NCI-H748 (cell line): ENCODE data around the gene PDE4B.
"Not testable (repeated sequence)": the region's sequence is repeated elsewhere in the genome, so short reads cannot be mapped to it uniquely, and the experiment has no call there.

Source experiments
- DNase-seq: peaks from one replicate; lab custom pipeline; 2025; ENCODE audit not compliant: unreplicated experiment; lab: John Stamatoyannopoulos, UW

Gene PDE4B

GRCh38 chr1:65990161-65990560 lies 197.5 kb downstream of the PDE4B start:
- DNase-seq, result no peak

DNA sequence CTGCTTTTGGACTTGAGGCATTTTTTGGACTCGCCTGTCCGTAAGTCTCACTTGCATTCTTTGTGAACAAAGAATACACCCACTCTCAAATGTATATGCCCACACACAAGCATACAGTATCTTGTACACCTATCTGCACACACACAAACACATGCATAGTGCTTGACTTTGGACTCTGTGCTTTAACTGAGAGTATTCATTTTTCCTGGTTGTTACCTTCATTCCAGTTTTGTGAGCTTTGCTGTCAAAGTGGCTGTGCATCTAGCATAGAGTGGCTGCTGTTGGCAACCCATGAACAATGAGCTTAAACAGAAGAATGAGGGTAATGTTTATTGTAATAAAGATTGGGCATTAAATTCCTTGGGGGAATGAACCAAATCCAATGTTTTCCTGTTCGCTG lies 199.0 kb downstream of the PDE4B start:
- no peak for DNase-seq

DNA sequence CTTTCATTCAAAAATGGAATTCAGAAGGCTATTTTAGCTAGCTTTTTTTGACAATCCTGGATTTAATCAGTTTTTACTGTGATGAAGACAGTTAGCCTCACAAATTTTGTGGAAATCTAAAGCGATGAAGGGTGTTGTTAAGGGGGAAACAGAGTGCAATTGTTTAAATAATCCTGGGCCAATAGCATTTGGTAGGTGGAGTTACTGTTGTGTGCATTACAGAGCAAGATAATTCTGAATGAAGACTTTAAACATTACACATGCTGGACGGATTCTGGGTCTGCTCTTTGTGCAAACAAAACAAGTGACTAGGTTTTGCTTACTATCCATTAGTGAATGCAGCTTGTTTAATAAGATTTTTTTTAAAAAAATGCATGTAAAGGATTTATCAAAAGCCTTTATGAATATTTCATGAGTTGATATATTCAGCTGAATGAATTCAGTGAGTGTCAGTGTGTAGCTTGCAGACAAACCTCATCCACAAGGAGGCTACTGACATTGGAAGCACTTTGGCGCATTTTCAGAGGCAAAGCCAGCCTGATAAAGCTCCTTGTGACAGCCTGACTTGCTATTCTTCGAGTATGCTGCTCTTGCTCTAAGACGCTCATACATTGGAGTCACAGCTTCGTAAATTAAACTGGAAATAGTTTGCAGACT lies 199.6 kb downstream of the PDE4B start:
- DNase-seq, result no peak

- no peak for DNase-seq
These were observed 200.2 kb downstream of the PDE4B start for GRCh38 chr1:65992831-65993271.

DNA sequence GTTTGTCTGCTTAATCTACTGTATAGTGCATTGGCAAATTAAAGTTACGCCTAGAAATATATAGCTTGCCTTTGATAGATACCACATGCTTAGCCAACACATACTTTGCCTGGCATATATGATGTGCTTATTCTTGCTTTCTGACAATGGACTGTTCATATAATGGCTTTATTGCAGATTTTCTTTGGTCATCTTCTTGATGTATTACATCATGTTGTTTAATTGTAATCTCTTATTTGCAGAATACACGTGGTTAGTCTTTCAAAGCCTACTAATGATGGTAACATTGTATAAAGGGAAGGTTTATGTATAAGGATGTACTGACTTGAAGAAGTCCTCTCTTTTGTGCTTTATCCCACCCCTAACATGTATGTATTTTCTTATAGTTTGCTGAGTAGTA lies 201.5 kb downstream of the PDE4B start:
- DNase-seq, result no peak

DNA sequence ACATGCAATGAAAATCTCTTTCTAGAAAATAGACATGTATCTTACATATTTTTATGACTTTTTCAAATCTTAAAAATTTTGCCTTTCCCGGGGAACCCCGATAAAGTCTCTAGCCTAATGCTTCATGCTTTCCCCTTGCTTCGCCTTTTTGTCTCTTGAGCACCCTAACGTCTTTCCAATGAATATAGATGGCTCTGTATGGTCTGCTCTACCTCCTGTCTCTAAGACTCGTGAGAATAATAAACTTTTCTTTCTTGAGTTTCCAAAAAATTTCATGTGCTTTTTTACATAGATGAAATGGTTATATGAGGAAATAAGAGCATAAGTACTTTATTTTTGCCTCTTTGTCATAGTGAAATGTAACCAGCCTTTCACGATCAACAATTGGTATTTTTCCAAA lies 202.6 kb downstream of the PDE4B start:
- no peak for DNase-seq

DNA sequence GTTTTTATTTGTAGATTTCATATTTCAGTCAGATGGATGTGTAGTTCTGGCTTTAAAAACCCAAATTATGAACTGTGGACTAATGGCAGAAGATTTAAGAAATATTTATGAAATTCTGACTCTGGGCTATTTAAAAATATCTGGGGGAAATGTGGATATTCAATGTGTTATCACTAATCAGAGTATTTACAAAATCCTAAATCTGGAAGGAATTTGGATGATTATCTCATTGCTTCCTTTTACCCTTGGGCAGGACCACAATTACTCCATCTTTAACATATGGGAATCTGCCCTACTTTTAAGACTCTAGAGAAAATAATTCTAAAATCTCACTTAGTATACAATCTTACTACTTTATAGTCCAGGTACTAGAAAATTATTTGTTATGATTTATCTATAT lies 203.2 kb downstream of the PDE4B start:
- DNase-seq, result no peak

DNA sequence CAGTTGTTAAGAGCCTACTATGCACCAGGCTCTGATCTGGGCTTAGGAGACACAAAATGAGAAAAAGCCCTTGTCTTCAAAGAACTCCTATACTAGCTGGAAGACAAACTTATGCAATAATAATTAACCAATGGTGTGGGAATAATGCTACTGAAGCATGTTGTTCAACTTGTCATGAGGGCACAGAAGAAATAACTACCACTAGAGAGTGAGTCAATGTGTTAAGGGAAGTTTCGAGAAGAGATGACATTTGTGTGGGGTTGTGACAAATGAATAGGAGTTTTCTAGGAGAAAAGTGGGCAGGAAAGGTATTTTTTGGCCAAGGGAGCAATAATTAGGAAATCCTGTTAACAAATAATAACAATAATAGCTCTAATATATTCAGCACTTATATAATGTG lies 205.0 kb downstream of the PDE4B start:
- DNase-seq, result no peak

- DNase-seq, result no peak
These were observed 206.3 kb downstream of the PDE4B start for GRCh38 chr1:65998763-65999583.

GRCh38 chr1:66000033-66000637 lies 207.4 kb downstream of the PDE4B start:
- DNase-seq, result no peak

DNA sequence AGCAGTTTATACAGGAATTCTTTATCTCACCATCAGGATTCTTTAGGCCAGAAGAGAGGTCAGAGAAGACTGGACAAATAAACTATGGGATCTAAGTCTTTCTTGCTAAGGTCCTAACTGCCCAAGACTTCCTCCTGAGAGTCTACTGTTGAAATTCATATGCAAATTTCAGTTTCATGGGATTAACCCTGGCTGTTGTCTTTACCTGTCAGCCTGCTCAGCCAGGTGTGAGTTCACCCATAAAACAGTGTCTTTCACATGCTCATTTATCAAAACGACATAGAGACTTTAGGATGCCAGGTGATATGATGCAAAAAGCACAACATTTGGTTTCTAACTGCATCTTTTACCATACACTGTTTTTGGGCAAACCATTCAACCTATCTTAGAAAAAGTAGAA lies 211.0 kb downstream of the PDE4B start:
- DNase-seq, result no peak

GRCh38 chr1:66006534-66006933 lies 213.8 kb downstream of the PDE4B start:
- not testable (repeated sequence) for DNase-seq

DNA sequence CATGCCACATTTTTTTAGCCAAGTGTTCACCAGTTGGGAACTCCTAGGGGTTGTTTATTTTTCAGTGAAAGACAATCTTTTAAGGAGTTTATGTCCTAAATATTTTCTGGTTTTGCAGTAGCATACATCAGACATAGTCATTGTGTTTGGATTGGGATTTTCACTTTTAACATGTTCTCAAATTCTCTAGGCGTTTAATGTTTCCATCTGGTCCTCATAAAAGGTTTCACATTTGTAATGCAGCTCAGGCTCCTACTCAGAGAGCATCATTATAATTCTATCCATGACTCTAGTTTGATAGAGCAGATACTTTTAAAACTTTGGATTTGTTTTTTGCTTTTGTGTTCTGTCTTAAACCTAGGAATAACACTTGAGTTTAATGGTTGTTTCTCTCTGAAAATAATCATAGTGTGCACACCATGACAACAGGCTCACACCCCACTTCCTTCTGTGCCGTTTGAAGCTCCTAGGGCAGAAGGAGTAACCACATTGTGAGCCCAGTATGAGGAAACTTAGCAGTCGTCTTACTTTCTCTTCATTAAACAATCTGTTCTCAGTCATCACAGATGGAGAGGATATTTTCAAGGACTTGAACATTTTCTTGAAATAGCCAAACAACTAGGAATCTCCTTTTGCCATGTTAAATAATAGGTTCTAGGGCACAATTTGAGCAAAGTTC lies 219.6 kb downstream of the PDE4B start:
- no peak for DNase-seq

- no peak for DNase-seq
These were observed 220.7 kb downstream of the PDE4B start for GRCh38 chr1:66013371-66013770.

- no peak for DNase-seq
These were observed 230.4 kb downstream of the PDE4B start for GRCh38 chr1:66022904-66023620.

GRCh38 chr1:66025188-66025587 lies 232.5 kb downstream of the PDE4B start:
- no peak for DNase-seq

DNA sequence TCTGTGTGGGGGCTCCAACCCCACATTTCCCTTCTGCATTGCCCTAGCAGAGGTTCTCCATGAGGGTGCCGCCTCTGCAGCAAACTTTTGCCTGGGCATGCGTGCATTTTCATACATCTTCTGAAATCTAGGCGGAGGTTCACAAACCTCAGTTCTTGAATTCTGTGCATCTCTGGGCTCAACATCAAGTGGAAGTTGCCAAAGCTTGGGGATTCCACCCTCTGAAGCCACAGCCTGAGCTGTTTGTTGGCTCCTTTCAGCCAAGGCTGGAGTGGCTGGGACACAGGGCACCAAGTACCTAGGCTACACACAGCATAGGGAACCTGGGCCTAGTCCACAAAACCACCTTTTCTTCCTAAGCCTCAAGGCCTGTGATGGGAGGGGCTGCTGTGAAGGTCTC lies 235.3 kb downstream of the PDE4B start:
- no peak for DNase-seq

GRCh38 chr1:66033781-66034180 lies 241.1 kb downstream of the PDE4B start:
- no peak for DNase-seq

DNA sequence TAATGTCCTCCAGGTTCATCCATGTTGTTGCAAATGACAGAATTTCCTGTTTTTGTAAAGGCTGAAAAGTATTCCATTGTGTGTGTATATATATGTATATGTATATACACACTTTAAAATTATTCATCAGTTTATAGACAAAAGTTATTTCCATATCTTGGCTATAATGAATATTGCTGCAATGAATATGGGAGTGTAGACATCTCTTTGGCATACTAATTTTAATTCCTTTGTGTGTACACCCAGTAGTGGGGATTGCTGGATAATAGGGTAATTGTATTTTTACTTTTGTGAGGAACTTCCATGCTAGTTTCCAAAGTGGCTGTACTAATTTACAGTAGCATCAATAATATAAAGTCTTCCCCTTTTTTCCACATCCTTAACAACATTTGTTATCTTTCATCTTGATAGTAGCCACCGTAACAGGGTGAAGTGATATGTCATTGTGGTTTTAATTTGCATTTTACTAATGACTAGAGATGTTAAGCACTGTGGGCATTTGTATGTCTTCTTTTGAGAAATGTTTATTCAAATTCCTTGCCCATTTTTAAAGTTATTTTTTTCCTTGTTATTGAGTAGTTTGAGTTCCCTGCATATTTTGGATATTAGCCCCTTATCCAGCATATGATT lies 243.0 kb downstream of the PDE4B start:
- no peak for DNase-seq

DNA sequence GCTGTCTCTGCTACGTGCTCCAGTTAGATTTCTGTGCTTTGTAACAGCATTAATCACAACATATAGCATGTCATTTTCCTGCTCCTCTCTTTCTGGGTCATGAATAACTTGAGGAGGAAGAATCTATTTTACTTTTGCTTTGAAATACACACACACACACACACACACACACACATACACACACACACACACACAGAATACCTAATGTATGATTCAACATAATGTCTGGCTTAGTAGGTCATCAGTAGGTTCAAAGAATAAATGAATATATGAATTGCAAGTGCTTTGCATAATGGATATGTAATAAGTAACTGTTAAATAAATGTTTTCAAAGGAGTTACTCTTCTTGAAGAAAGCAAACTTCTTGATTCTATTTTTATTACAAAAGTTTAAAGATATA lies 249.0 kb downstream of the PDE4B start:
- no peak for DNase-seq

- no peak for DNase-seq
These were observed 250.5 kb downstream of the PDE4B start for GRCh38 chr1:66043186-66043585.
